GM23338 (cell line): ENCODE results near the gene CORT. TPM values are rescaled to one million over a fixed set of nuclear protein-coding genes. Genes with fewer than 3 reads are reported as not detected.

Source experiments
- ATAC-seq: fragments of 200-7000 bp; cut with Tn5 transposase; 3 replicates; pipeline ENCODE4 v1.9.1; 2020
- DNase-seq: peaks from one replicate; pipeline ENCODE4 v3.0.0-alpha.2; 2015; ENCODE audit warnings: low spot score
- H2AFZ ChIP-seq: fragments of 200-600 bp; sonication (generic); 2 replicates; pipeline ENCODE4 v1.8.0; 2016; ENCODE audit warnings: antibody characterized with exemption, mild to moderate bottlenecking, moderate library complexity
- H3F3A ChIP-seq: fragments of 200-600 bp; sonication (generic); replicated peaks from 2 replicates; pipeline ENCODE4 v1.8.0; 2017; ENCODE audit warnings: antibody characterized with exemption, mixed run types, low read depth
- H3K27ac ChIP-seq: fragments of 200-600 bp; sonication (generic); 2 replicates; pipeline ENCODE4 v1.6.1; 2016; ENCODE audit warnings: low read depth
- H3K27me3 ChIP-seq: fragments of 200-600 bp; sonication (generic); 2 replicates; pipeline ENCODE4 v1.8.0; 2016; ENCODE audit warnings: mild to moderate bottlenecking, mixed run types, moderate library complexity; ENCODE audit not compliant: insufficient read depth
- H3K36me3 ChIP-seq: fragments of 200-600 bp; sonication (generic); 2 replicates; pipeline ENCODE4 v1.8.0; 2016; ENCODE audit warnings: mild to moderate bottlenecking; ENCODE audit not compliant: insufficient read depth
- H3K4me1 ChIP-seq: fragments of 200-600 bp; sonication (generic); 2 replicates; pipeline ENCODE4 v1.8.0; 2016; ENCODE audit warnings: mild to moderate bottlenecking, moderate library complexity; ENCODE audit not compliant: insufficient read depth
- H3K4me2 ChIP-seq: fragments of 200-600 bp; sonication (generic); 2 replicates; pipeline ENCODE4 v1.7.1; 2017; ENCODE audit warnings: mixed run types
- H3K4me3 ChIP-seq: fragments of 200-600 bp; sonication (generic); 2 replicates; pipeline ENCODE4 v1.6.1; 2016; ENCODE audit warnings: mixed run types
- H3K79me2 ChIP-seq: fragments of 200-600 bp; sonication (generic); replicated peaks from 2 replicates; pipeline ENCODE4 v1.8.0; 2017; ENCODE audit warnings: mild to moderate bottlenecking; ENCODE audit not compliant: insufficient read depth
- H3K9me2 ChIP-seq: fragments of 200-600 bp; sonication (generic); 2 replicates; pipeline ENCODE4 v1.8.0; 2017; ENCODE audit not compliant: insufficient read depth
- H4K20me1 ChIP-seq: fragments of 200-600 bp; sonication (generic); replicated peaks from 2 replicates; pipeline ENCODE4 v1.8.0; 2017; ENCODE audit warnings: mild to moderate bottlenecking; ENCODE audit not compliant: insufficient read depth
- H3K27ac Mint-ChIP-seq: 2 replicates; pipeline ENCODE4 v1.8.0; 2020; ENCODE audit warnings: inconsistent platforms, mild to moderate bottlenecking, moderate library complexity, mixed read lengths
- H3K27me3 Mint-ChIP-seq: 3 replicates; pipeline ENCODE4 v1.8.0; 2022; ENCODE audit warnings: low read depth, mild to moderate bottlenecking, moderate library complexity, mixed read lengths, inconsistent platforms; ENCODE audit not compliant: insufficient read depth, poor library complexity
- H3K36me3 Mint-ChIP-seq: 3 replicates; pipeline ENCODE4 v1.8.0; 2021; ENCODE audit warnings: low read depth, mild to moderate bottlenecking, inconsistent platforms, moderate library complexity, mixed read lengths
- H3K4me1 Mint-ChIP-seq: 3 replicates; pipeline ENCODE4 v1.8.0; 2020; ENCODE audit warnings: mild to moderate bottlenecking, inconsistent platforms, mixed read lengths
- H3K4me3 Mint-ChIP-seq: 3 replicates; pipeline ENCODE4 v1.8.0; 2021; ENCODE audit warnings: moderate library complexity, mild to moderate bottlenecking, inconsistent platforms, mixed read lengths
- H3K9me3 Mint-ChIP-seq: 3 replicates; pipeline ENCODE4 v1.8.0; 2020; ENCODE audit warnings: moderate library complexity, mild to moderate bottlenecking, inconsistent platforms, mixed read lengths
- CREB1 ChIP-seq: fragments of 250-450 bp; sonication (Bioruptor Pico); IDR thresholded peaks from 2 replicates; pipeline ENCODE4 v1.5.0; 2020; ENCODE audit warnings: low read depth, mild to moderate bottlenecking, moderate library complexity
- CTCF ChIP-seq, 2 experiments: fragments of 200-600 bp in 1 of 2; sonication (generic) in 1 of 2; conservative IDR thresholded peaks; 2 replicates each; pipeline versions ENCODE4 v1.5.1 to v1.6.1; 2016 to 2017; ENCODE audit warnings: antibody characterized with exemption in 2 of 2, low read depth in 2 of 2, mild to moderate bottlenecking in 2 of 2, moderate library complexity in 1 of 2
- ETS1 ChIP-seq: IDR thresholded peaks from 2 replicates; pipeline ENCODE4 v1.6.1; 2016; ENCODE audit warnings: antibody characterized with exemption
- EZH2 ChIP-seq: fragments of 200-600 bp; sonication (generic); IDR thresholded peaks from one replicate; pipeline ENCODE4 v1.8.0; 2017; ENCODE audit warnings: antibody characterized with exemption, mild to moderate bottlenecking, low read depth; ENCODE audit not compliant: unreplicated experiment
- EZH2phosphoT487 ChIP-seq: fragments of 200-600 bp; sonication (generic); IDR thresholded peaks from one replicate; pipeline ENCODE4 v1.8.1; 2018; ENCODE audit warnings: antibody characterized with exemption; ENCODE audit not compliant: unreplicated experiment
- JUNB ChIP-seq: IDR thresholded peaks from one replicate; pipeline ENCODE4 v1.6.1; 2016; ENCODE audit warnings: antibody characterized with exemption; ENCODE audit not compliant: unreplicated experiment
- NANOG ChIP-seq: IDR thresholded peaks from 2 replicates; pipeline ENCODE4 v1.6.1; 2016; ENCODE audit warnings: antibody characterized with exemption, borderline replicate concordance
- POLR2AphosphoS5 ChIP-seq: IDR thresholded peaks from 2 replicates; pipeline ENCODE4 v1.6.1; 2016; ENCODE audit warnings: antibody characterized with exemption, low read depth
- REST ChIP-seq: IDR thresholded peaks from one replicate; pipeline ENCODE4 v1.6.1; 2018; ENCODE audit warnings: antibody characterized with exemption; ENCODE audit not compliant: unreplicated experiment
- STAT1 ChIP-seq: IDR thresholded peaks from one replicate; pipeline ENCODE4 v1.6.1; 2016; ENCODE audit warnings: antibody characterized with exemption; ENCODE audit not compliant: unreplicated experiment
- ZNF114 ChIP-seq: fragments of 250-450 bp; sonication (Bioruptor Pico); IDR thresholded peaks from 2 replicates; pipeline ENCODE4 v1.5.0; 2020; ENCODE audit warnings: mild to moderate bottlenecking, moderate library complexity
- ZNF331 ChIP-seq: fragments of 250-450 bp; sonication (Bioruptor Pico); IDR thresholded peaks from 2 replicates; pipeline ENCODE4 v1.5.0; 2020; ENCODE audit warnings: low read depth, mild to moderate bottlenecking, moderate library complexity
- ZNF462 ChIP-seq: fragments of 250-450 bp; sonication (Bioruptor Pico); IDR thresholded peaks from 2 replicates; pipeline ENCODE4 v1.5.0; 2020; ENCODE audit warnings: mild to moderate bottlenecking, moderate library complexity
- polyA plus RNA-seq: library from polyadenylated mRNA; unstranded; fragments of >200 nt; fragmentation: Nextera tagmentation; extraction: Ambion mirVana; gene quantifications from 2 replicates; pipeline ENCODE4 v1.2.1, GENCODE V29; 2016
- total RNA-seq: library from RNA; depleted of rRNA; stranded (reverse); fragments of >200 nt; shearing (Covaris generic); gene quantifications from 2 replicates; pipeline ENCODE4 v1.2.3, GENCODE V29; 2014

Gene CORT
- total and polyA plus RNA-seq, 2 experiments from 2014 or later: 1.4 TPM; not detected in 1

- DNase-seq (no peak), ATAC-seq (no peak)
- Histone ChIP-seq H3K36me3 (peaks cover 53% of the 10 kb centered on the region), H3K79me2 (peaks cover 44% of the 10 kb centered on the region), H3K9me2 (no peaks in the 10 kb centered on the region), H2AFZ (no peak overlapping the region), H4K20me1 (peaks cover 44% of the 10 kb centered on the region), H3K27me3 (no peaks in the 10 kb centered on the region), H3K4me1 (peaks cover 12% of the 10 kb centered on the region), H3F3A (peaks cover 23% of the 10 kb centered on the region), H3K4me3 (no peak overlapping the region), H3K27ac (peak overlapping the region; percentile 29; the same call in 1 of the 2 replicates), H3K4me2 (no peak overlapping the region; the same call in 1 of the 2 replicates)
- H3K27ac Mint-ChIP-seq: peak overlapping the region; percentile 47
- peaks cover 1% of the 10 kb centered on the region for H3K27me3 Mint-ChIP-seq
- no peaks in the 10 kb centered on the region for H3K9me3 Mint-ChIP-seq
- peaks cover 68% of the 10 kb centered on the region for H3K36me3 Mint-ChIP-seq
- no peak overlapping the region; the same call in 2 of the 3 replicates for H3K4me3 Mint-ChIP-seq
- no peak for TF ChIP-seq REST
- no peak for TF ChIP-seq CTCF (conservative IDR thresholded peaks at IDR 0.05; ENCODE audit: low read depth in 2 of 2)
- no peak for TF ChIP-seq ZNF331 (CRISPR knock-in tag)
- no peak for TF ChIP-seq ZNF114 (CRISPR knock-in tag)
- TF ChIP-seq NANOG: no peak
- no peak for TF ChIP-seq ZNF462 (CRISPR knock-in tag)
- no peak for TF ChIP-seq ETS1
- no peak for TF ChIP-seq EZH2phosphoT487
- no peak for TF ChIP-seq CREB1 (CRISPR knock-in tag)
- TF ChIP-seq POLR2AphosphoS5: no peak
- no peak for TF ChIP-seq EZH2
- no peak for TF ChIP-seq STAT1
- TF ChIP-seq JUNB: no peak
- peaks cover 13% of the 10 kb centered on the region for H3K4me1 Mint-ChIP-seq
Observed at GRCh38 chr1:10401281-10401680, 48.5 kb upstream of the CORT start.
